ENCODE measurements around the gene PKHD1. TPM values are rescaled to one million over a fixed set of nuclear protein-coding genes. Genes with fewer than 3 reads are reported as not detected.

The PKHD1 gene
- total and polyA plus RNA-seq, 2 of the 8 experiments (the other 6 are each of a cell fraction or from before 2014, with no cell fraction given): 0.06 to 0.09 TPM

- TF ChIP-seq EP300 (IDR thresholded peaks at IDR 0.05; ENCODE audit: borderline replicate concordance in 1 of 2, low read depth in 2 of 2, low read length in 2 of 2) (no peak), FOSL1 (IDR thresholded peaks at IDR 0.05; ENCODE audit: insufficient read depth, low read depth, low read length) (no peak)
Measured at GRCh38 chr6:51790946-51791345, 296.5 kb downstream of the PKHD1 start (continued).

All from H1 (cell line).